Measurements from ENCODE around the gene TUT1. TPM values are rescaled to one million over a fixed set of nuclear protein-coding genes. Genes with fewer than 3 reads are reported as not detected.

The TUT1 gene
- total RNA-seq, 2 donors from 2014 or later, result 16.0 to 33.5 TPM

DNA sequence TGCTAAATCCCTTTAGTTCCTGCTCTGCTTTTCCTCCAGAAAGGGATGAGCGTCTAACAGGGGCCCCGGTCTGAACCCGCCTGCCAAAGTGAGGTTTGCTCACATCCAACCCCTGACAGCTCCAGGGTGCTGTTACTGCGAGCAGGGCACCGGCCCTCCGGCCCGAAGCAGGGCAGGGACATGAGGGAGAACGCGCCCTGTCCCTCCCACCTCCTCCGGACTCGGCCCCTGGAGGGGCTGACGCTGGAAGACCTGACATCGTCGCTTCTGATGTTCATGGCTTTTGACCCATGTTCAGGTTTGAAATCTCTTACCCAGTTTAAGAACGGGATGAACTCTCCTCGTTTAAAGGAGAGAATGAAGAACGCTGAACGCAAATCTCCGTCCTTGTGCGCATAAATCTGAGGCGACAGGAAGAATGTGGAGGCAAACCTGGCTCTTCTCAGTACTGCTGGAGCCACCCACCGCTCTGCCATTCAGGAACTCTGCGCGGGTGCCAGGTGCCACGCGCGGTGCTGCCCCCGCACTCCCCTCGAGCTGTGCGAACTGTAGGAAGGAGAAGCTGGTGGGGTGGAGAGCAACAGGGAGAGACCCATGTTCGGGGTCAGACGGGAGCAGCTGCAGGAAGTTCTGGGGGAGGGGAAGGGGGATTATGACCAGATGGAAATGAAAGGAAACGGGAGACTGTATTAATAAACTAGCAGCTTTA is 16.8 kb downstream of the TUT1 start:
- Histone ChIP-seq H3K4me1 (ENCODE audit: control insufficient read depth, insufficient read depth, low read length) (peaks cover 8% of the 10 kb centered on the region), H3K36me3 (ENCODE audit: control insufficient read depth, insufficient read depth, low read length) (peaks cover 54% of the 10 kb centered on the region), H3K9me3 (ENCODE audit: control insufficient read depth, low read length) (no peaks in the 10 kb centered on the region), H3K9ac (ENCODE audit: extremely low read depth, low read length, poor library complexity, severe bottlenecking) (peak overlapping the region; percentile 77), H3K4me3 (ENCODE audit: low read length) (peak overlapping the region; percentile 86), H3K27me3 (ENCODE audit: control insufficient read depth, insufficient read depth, low read length, poor library complexity, severe bottlenecking) (no peaks in the 10 kb centered on the region), H3K27ac (ENCODE audit: low read depth, low read length) (peak overlapping the region; percentile 62)
- Mint-ChIP-seq H3K4me1 (peaks cover 32% of the 10 kb centered on the region), H3K4me3 (peak overlapping the region; percentile 99), H3K27me3 (ENCODE audit: insufficient read depth) (no peaks in the 10 kb centered on the region), H3K9me3 (no peaks in the 10 kb centered on the region), H3K27ac (peak overlapping the region; percentile 96), H3K36me3 (ENCODE audit: low read depth) (peaks cover 63% of the 10 kb centered on the region)
- TF ChIP-seq, protein P1, sequence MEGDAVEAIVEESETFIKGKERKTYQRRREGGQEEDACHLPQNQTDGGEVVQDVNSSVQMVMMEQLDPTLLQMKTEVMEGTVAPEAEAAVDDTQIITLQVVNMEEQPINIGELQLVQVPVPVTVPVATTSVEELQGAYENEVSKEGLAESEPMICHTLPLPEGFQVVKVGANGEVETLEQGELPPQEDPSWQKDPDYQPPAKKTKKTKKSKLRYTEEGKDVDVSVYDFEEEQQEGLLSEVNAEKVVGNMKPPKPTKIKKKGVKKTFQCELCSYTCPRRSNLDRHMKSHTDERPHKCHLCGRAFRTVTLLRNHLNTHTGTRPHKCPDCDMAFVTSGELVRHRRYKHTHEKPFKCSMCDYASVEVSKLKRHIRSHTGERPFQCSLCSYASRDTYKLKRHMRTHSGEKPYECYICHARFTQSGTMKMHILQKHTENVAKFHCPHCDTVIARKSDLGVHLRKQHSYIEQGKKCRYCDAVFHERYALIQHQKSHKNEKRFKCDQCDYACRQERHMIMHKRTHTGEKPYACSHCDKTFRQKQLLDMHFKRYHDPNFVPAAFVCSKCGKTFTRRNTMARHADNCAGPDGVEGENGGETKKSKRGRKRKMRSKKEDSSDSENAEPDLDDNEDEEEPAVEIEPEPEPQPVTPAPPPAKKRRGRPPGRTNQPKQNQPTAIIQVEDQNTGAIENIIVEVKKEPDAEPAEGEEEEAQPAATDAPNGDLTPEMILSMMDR (conservative IDR thresholded peaks at IDR 0.05), result no peak
- DNase-seq, result peak; percentile 54
- 13 to 23% methylated on average over 19 to 33 of the region's 33 CpGs for WGBS, 2 experiments (ENCODE audit: insufficient coverage in 1 of 2, insufficient read length in 1 of 2)

DNA sequence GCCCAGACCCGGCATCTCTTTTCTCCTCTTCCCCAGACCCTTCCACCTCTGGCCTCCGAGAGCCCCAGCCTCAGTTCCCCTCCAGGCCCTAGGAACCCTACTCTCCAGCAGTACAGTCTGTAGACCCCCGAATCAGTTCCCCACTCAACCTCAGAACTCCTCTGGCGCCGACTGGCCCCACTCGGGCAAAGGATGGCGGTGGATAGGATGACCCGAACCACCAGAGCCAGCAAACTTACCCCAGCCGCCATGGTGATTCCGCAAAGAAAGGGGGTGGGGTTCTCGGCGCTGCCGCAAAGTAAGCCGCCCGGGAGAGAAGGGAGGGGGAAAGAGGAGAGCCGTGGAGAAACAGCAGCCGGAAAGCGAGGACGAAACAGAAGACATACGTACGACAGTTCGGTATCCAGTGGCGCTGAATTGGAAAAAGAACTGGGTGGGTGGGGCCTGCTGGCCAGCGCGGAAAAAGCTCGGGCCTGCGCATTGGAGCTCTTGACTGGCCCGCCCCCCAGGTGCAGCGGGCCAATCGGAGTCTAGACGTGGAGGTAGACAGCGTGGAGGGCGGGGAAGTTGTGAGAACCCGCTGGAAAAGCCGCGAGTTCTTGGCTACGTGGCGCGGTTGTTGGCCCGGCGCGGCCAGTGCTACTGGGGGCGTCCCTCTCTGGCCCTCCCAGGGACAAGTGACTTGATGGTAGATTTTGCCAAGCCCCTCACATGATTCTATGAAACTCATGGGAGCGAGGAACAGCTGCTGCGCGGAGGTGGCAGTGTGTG is 17.5 kb downstream of the TUT1 start, which contains the start of gene EEF1G:
TSS of gene EEF1G (minus strand) at position 300 of the 771 bp plus-strand sequence. CDS start at position 251, 49 bp downstream.
- Mint-ChIP-seq H3K36me3 (ENCODE audit: low read depth) (peaks cover 69% of the 10 kb centered on the region), H3K9me3 (no peaks in the 10 kb centered on the region), H3K4me3 (peak within 1 kb of the TSS; percentile 99)

DNA sequence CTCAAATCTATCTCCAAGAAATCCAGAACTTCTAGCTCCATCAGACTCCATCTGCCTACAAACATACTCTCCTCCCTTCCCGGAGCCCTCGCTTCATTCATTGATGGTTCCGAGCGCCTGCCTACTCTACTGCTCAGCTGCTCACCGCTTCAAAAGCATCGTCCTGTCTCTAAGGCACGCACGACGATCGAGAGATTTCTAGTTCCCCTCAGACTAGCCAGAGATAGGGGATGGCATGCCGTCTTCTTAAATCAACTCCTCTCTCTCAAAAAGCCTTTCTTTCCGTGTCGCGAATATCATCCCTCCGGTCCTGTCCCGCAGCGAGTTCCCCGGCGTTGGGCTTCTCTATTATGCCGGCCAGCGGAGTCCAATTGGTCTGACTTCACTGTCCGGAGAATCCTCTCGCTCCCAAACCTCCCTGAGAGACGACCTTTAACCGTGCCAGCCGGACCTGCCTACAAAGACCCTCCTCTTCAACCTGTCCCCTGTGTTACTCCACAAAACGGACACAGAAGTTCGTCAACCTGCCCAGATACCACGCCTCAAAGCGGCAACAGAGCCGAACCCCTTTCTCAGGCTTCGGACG is 18.2 kb downstream of the TUT1 start:
- Mint-ChIP-seq H3K27me3 (ENCODE audit: insufficient read depth) (no peaks in the 10 kb centered on the region), H3K4me1 (peaks cover 32% of the 10 kb centered on the region), H3K36me3 (ENCODE audit: low read depth) (peaks cover 67% of the 10 kb centered on the region), H3K9me3 (no peaks in the 10 kb centered on the region), H3K27ac (peak overlapping the region; percentile 99), H3K4me3 (peak overlapping the region; percentile 99)
- Histone ChIP-seq H3K36me3 (ENCODE audit: control insufficient read depth, insufficient read depth, low read length) (peaks cover 65% of the 10 kb centered on the region), H3K4me1 (ENCODE audit: control insufficient read depth, insufficient read depth, low read length) (peaks cover 8% of the 10 kb centered on the region), H3K9me3 (ENCODE audit: control insufficient read depth, low read length) (no peaks in the 10 kb centered on the region), H3K27me3 (ENCODE audit: control insufficient read depth, insufficient read depth, low read length, poor library complexity, severe bottlenecking) (no peaks in the 10 kb centered on the region), H3K4me3 (ENCODE audit: low read length) (peak overlapping the region; percentile 92), H3K27ac (ENCODE audit: low read depth, low read length) (peak overlapping the region; percentile 90), H3K9ac (ENCODE audit: extremely low read depth, low read length, poor library complexity, severe bottlenecking) (peak overlapping the region; percentile 95)
- TF ChIP-seq, protein P1 (conservative IDR thresholded peaks at IDR 0.05), result no peak
- 0 to 2% methylated on average over 25 to 33 of the region's 33 CpGs for WGBS, 2 experiments (ENCODE audit: insufficient coverage in 1 of 2, insufficient read length in 1 of 2)
- no peak for DNase-seq

More for the DNA sequence above, 17.5 kb downstream of the TUT1 start, which contains the start of gene EEF1G:
- Mint-ChIP-seq H3K27ac (peak within 1 kb of the TSS; percentile 99), H3K4me1 (peaks cover 32% of the 10 kb centered on the region), H3K27me3 (ENCODE audit: insufficient read depth) (no peaks in the 10 kb centered on the region)
- 0% methylated on average over 17 to 46 of the region's 46 CpGs for WGBS, 2 experiments (ENCODE audit: insufficient coverage in 1 of 2, insufficient read length in 1 of 2)
- TF ChIP-seq, protein P1 (conservative IDR thresholded peaks at IDR 0.05), result no peak
- H3K36me3 ChIP-seq (ENCODE audit: control insufficient read depth, insufficient read depth, low read length), result peaks cover 58% of the 10 kb centered on the region
- peak; percentile 100 for DNase-seq
- H3K9ac ChIP-seq (ENCODE audit: extremely low read depth, low read length, poor library complexity, severe bottlenecking), result peak within 1 kb of the TSS; percentile 95
- H3K4me1 ChIP-seq (ENCODE audit: control insufficient read depth, insufficient read depth, low read length), result peaks cover 8% of the 10 kb centered on the region
- no peaks in the 10 kb centered on the region for H3K9me3 ChIP-seq (ENCODE audit: control insufficient read depth, low read length)
- peak within 1 kb of the TSS; percentile 90 for H3K27ac ChIP-seq (ENCODE audit: low read depth, low read length)
- H3K4me3 ChIP-seq (ENCODE audit: low read length), result peak within 1 kb of the TSS; percentile 92
- no peaks in the 10 kb centered on the region for H3K27me3 ChIP-seq (ENCODE audit: control insufficient read depth, insufficient read depth, low read length, poor library complexity, severe bottlenecking)
